Right cardiac atrium (tissue), 5 donors: ENCODE results near the gene ACSF3. TPM values are rescaled to one million over a fixed set of nuclear protein-coding genes. Genes with fewer than 3 reads are reported as not detected.

Experiments used
- ATAC-seq, 2 donors: fragments of 200-7000 bp; cut with Tn5 transposase; one replicate each; pipeline versions ENCODE4 v1.8.0 to v1.9.1; 2020; ENCODE audit warnings: moderate library complexity in 2 of 2, mild to moderate bottlenecking in 1 of 2
- DNase-seq, 3 donors: peaks; one replicate each; pipeline ENCODE4 v3.0.0-alpha.2; 2020
- H3K27ac ChIP-seq: one replicate; pipeline ENCODE4 v1.5.1; 2013; ENCODE audit warnings: mild to moderate bottlenecking, low read length, control low read depth, moderate library complexity
- H3K27me3 ChIP-seq: one replicate; pipeline ENCODE4 v1.6.1; 2013; ENCODE audit not compliant: control insufficient read depth, insufficient read depth
- H3K4me1 ChIP-seq: one replicate; pipeline ENCODE4 v1.6.1; 2013; ENCODE audit warnings: low read length; ENCODE audit not compliant: control insufficient read depth, insufficient read depth
- H3K4me3 ChIP-seq: one replicate; pipeline ENCODE4 v1.5.1; 2013; ENCODE audit warnings: low read length, control low read depth
- H3K9me3 ChIP-seq: one replicate; pipeline ENCODE4 v1.6.1; 2013; ENCODE audit warnings: low read length; ENCODE audit not compliant: control insufficient read depth
- WGBS: extraction: QIAGEN DNeasy Blood & Tissue Kit; methylation state at CpG from one replicate; pipeline ENCODE4 v1.1.7; 2013; 5-methylcytosine and 5-hydroxymethylcytosine counted together
- intact Hi-C, 4 donors: fragments of 100-400 bp; cut with DNase I; formaldehyde crosslinking; loops; one replicate each; pipeline versions ENCODE4 v1.11.0 to v1.14.0; 2022 to 2023
- polyA plus RNA-seq: library from polyadenylated mRNA; stranded (reverse); fragments of 200-250 nt; gene quantifications from one replicate; pipeline ENCODE4 v1.2.3, GENCODE V29; 2013
- total RNA-seq, 4 donors: library from RNA; stranded (reverse); fragmentation: NEBNext Ultra II Directional; extraction: Animal tissue kit (Norgen Biotek cat#: 25700); gene quantifications; one replicate each; pipeline ENCODE4 v1.2.1, GENCODE V29; 2021
- donor health status: healthy with polysubstance abuse.
- donor health status: DM: no; HTN: yes; CAD: no.
- donor health status: DM: no; HTN: no; CAD: no.
- donor health status: DM: no; HTN: yes; CAD: no; lungs with severe emphysema.
- donor health status: DM: yes; HTN: yes; CAD: no.

ACSF3 gene
- total and polyA plus RNA-seq, 5 donors: 13.9 to 22.4 (median 16.4) TPM

- H3K27me3 ChIP-seq: no peaks in the 10 kb centered on the region
- DNase-seq (no peak), ATAC-seq (no peak)
- no peak overlapping the region for H3K27ac ChIP-seq
- H3K9me3 ChIP-seq: no peaks in the 10 kb centered on the region
- intact Hi-C loops: no loop called here
- H3K4me1 ChIP-seq: no peaks in the 10 kb centered on the region
- no peak overlapping the region for H3K4me3 ChIP-seq
- WGBS: 74% methylated on average over 10 of the region's 10 CpGs
These were observed 10.7 kb downstream of the ACSF3 start for GRCh38 chr16:89104303-89104702.

- DNase-seq (peak in 2 of 3 donors; percentile 61 to 64), ATAC-seq (peak; percentile 67 to 75)
- WGBS: 63% methylated on average over 23 of the region's 23 CpGs
- Histone ChIP-seq H3K4me3 (no peak overlapping the region), H3K4me1 (no peaks in the 10 kb centered on the region), H3K27ac (no peak overlapping the region), H3K27me3 (no peaks in the 10 kb centered on the region), H3K9me3 (no peaks in the 10 kb centered on the region)
- intact Hi-C loops: no loop called here
These were observed 11.4 kb downstream of the ACSF3 start for GRCh38 chr16:89104930-89105571.

DNA sequence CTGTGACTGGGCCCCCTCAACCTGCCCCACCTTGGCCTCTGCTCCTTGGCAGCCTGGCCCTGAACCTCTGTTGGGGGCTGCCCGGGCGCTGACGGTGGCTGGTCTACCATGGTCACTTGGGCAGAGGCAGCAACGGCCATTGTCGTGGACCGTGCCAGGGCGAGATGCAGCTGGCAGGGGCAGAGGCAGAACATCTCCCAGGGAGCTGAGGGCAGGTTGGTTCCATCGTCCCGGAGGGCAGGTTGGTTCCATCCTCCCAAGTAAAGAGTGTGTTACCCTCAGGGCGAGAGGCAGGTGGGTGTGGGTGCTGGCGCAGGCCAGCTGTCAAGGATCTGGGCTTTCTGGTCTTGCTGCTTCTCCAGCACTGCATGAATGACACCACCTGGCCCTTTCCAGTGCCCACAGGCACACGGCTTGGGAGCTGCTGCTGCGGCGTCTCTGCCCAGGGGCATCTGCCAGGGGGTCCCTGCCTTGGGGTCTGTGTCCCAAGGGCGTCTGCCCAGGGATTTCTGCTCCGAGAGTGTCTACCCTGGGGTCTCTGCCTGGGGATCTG, 12.0 kb downstream of the ACSF3 start:
- H3K27me3 ChIP-seq: no peaks in the 10 kb centered on the region
- 93% methylated on average over 16 of the region's 16 CpGs for WGBS
- H3K4me3 ChIP-seq: no peak overlapping the region
- H3K27ac ChIP-seq: no peak overlapping the region
- intact Hi-C loops: no loop called here
- H3K4me1 ChIP-seq: no peaks in the 10 kb centered on the region
- no peaks in the 10 kb centered on the region for H3K9me3 ChIP-seq
- DNase-seq (peak in 1 of 3 donors; percentile 57), ATAC-seq (no peak)

GRCh38 chr16:89106533-89107202, 13.0 kb downstream of the ACSF3 start:
- ATAC-seq (no peak), DNase-seq (no peak)
- H3K27me3 ChIP-seq: no peaks in the 10 kb centered on the region
- no peak overlapping the region for H3K27ac ChIP-seq
- 75% methylated on average over 15 of the region's 15 CpGs for WGBS
- H3K9me3 ChIP-seq: no peaks in the 10 kb centered on the region
- H3K4me1 ChIP-seq: no peaks in the 10 kb centered on the region
- no peak overlapping the region for H3K4me3 ChIP-seq
- intact Hi-C loops: no loop called here

DNA sequence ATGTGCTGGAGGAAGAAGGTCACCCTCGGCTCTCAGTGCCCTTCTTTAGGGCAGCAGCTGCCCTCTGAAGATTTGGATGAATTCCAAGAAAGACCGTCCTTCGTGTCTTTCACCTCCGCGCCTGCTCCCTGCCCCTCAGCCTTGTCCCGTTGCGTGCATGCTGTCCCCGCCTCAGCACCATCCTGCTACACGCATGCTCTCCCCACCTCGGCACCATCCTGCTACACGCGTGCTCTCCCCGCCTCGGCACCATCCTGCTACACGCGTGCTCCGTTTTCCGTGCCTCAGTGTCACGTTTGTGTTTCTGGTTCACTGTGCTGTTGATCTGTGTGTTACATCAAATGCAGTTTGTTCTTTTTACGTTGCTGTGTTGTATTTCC, 13.5 kb downstream of the ACSF3 start:
- H3K4me1 ChIP-seq: no peaks in the 10 kb centered on the region
- H3K27ac ChIP-seq: no peak overlapping the region
- DNase-seq (no peak), ATAC-seq (no peak)
- H3K4me3 ChIP-seq: no peak overlapping the region
- no peaks in the 10 kb centered on the region for H3K27me3 ChIP-seq
- 95% methylated on average over 20 of the region's 20 CpGs for WGBS
- H3K9me3 ChIP-seq: no peaks in the 10 kb centered on the region
- intact Hi-C loops: no loop called here

DNA sequence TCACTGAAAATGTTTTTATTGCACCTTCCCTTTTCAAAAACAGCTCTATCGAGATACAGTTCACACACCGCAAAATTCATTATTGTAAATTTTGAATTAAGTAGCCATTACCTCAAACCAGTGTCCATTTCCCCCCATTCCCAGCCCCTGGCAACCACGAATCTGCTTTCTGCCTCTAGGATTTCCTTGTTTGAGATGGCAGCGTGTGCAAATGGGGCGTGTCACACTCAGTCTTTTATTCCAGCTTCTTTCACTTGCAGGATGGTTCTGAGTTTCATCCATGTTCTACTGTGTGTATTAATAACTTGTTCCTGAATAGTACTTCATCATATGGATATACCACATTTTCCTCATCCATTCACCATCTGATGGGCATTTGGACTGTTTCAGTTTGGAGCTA, 14.8 kb downstream of the ACSF3 start:
- no peaks in the 10 kb centered on the region for H3K27me3 ChIP-seq
- no peaks in the 10 kb centered on the region for H3K9me3 ChIP-seq
- H3K4me3 ChIP-seq: no peak overlapping the region
- H3K27ac ChIP-seq: no peak overlapping the region
- DNase-seq (no peak), ATAC-seq (no peak)
- H3K4me1 ChIP-seq: no peaks in the 10 kb centered on the region
- 89% methylated on average over 5 of the region's 5 CpGs for WGBS
- intact Hi-C loops: no loop called here

DNA sequence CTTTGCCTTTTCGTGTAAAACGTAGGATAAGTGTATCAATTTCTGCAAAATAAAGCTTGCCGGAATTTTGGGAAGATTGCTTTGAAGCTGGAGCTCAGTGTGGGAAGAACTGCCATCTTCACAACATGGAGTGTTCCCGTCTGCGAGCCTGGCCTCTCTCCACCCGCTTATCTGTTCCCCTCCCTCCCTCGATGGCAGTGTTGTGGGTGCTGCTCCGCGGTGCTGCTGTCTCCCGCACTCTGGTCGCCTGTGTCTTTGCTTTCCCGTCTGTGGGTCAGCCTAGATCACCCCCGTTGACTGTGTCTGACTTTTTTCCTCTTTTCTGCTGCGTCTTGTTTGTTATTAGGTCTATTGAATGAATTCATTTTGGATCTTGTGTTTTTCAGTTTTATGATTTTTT, 17.0 kb downstream of the ACSF3 start:
- intact Hi-C loops: no loop called here
- WGBS: 80% methylated on average over 14 of the region's 14 CpGs
- no peaks in the 10 kb centered on the region for H3K9me3 ChIP-seq
- no peak overlapping the region for H3K4me3 ChIP-seq
- no peaks in the 10 kb centered on the region for H3K4me1 ChIP-seq
- no peaks in the 10 kb centered on the region for H3K27me3 ChIP-seq
- no peak overlapping the region for H3K27ac ChIP-seq
- ATAC-seq (no peak), DNase-seq (no peak)

GRCh38 chr16:89111263-89111662, 17.6 kb downstream of the ACSF3 start:
- no peak overlapping the region for H3K4me3 ChIP-seq
- intact Hi-C loops: no loop called here
- H3K9me3 ChIP-seq: no peaks in the 10 kb centered on the region
- no peak for DNase-seq
- H3K27ac ChIP-seq: no peak overlapping the region
- ATAC-seq: no peak
- no peaks in the 10 kb centered on the region for H3K27me3 ChIP-seq
- no peaks in the 10 kb centered on the region for H3K4me1 ChIP-seq
- WGBS: 95% methylated on average over 22 of the region's 22 CpGs

DNA sequence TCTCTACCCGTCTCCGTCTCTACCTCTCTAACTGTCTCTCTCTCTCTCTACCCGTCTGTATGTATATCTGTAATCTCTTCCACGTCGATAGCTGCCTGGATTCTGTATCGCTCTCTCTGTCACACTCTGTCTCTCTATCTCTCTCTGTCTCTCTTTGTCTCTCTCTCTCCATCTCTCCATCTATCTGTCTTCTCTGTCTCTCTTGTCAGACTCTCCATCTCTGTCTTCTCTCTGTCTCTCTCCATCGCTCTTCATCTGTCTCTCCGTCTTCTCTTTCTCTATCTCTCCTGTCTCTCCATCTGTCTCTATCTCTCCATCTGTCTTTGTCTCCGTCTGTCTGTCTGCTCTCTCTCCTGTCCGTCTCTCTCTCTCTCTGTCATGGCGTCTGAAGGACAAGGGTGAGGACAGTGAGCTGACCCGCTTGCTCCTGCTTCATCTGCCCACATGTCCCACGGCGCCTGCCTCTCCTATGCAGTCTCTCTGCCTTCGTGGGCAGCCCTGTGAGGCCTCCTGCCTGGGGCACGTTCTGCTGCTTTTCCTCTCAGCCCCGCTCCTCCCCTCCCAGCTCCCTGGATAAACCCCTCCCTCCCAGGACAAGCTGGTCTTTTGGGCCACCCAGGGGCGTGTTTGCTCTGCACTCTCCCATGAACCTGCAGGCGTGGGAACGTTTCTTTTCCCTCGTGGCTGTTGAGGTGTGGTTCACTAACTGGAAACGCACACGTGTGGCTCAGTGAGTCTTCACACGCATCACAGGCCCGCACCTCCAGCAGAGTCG, 18.9 kb downstream of the ACSF3 start:
- intact Hi-C loops: no loop called here
- no peaks in the 10 kb centered on the region for H3K9me3 ChIP-seq
- H3K27ac ChIP-seq: no peak overlapping the region
- 88% methylated on average over 26 of the region's 26 CpGs for WGBS
- ATAC-seq: no peak
- H3K4me3 ChIP-seq: no peak overlapping the region
- no peaks in the 10 kb centered on the region for H3K4me1 ChIP-seq
- H3K27me3 ChIP-seq: no peaks in the 10 kb centered on the region
- no peak for DNase-seq

DNA sequence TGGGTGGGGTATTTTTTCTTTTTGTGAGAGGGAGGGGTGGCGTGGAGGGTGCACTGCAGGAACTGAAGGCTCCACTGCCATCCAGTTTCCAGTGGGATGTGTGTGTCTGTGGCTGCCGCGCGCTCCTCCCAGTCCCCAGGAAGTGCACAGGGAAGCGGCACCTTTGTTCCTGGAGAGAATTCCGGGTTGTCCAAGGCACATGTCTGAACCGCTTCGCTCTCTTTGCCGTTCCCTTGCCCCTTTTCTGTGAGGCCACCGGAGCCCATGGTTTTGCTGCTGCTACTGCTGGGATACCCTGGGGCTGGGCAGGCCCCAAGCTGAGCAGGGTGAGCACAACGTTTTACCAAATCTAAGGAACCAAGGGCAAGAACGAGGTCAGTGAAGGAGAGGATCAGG, 19.5 kb downstream of the ACSF3 start:
- ATAC-seq (no peak), DNase-seq (no peak)
- H3K9me3 ChIP-seq: no peaks in the 10 kb centered on the region
- H3K4me3 ChIP-seq: no peak overlapping the region
- intact Hi-C loops: no loop called here
- no peaks in the 10 kb centered on the region for H3K4me1 ChIP-seq
- H3K27ac ChIP-seq: no peak overlapping the region
- no peaks in the 10 kb centered on the region for H3K27me3 ChIP-seq
- WGBS: 94% methylated on average over 12 of the region's 12 CpGs

DNA sequence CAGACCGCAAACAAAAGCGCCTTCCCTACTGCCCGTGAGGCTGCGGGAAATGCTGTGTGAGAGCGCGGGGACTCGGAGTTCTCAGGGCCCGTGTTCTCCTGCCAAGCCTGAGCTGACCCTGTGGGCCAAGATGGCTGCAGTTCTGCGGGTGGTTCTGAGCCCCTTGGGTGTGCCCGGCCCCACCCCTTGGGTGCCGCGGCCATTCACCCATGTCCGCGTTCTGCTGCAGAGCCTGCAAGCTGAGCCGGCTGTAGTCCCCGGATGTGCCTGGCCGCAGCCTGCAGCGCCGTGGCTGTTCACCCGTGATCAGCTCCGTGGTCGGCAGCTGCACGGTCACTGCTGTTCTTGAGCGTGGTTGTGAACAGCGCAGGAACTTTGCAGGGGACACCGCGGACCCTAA, 20.0 kb downstream of the ACSF3 start:
- Histone ChIP-seq H3K27me3 (no peaks in the 10 kb centered on the region), H3K4me3 (no peak overlapping the region), H3K27ac (no peak overlapping the region), H3K9me3 (no peaks in the 10 kb centered on the region), H3K4me1 (no peaks in the 10 kb centered on the region)
- 96% methylated on average over 27 of the region's 27 CpGs for WGBS
- no peak for ATAC-seq
- intact Hi-C loops: no loop called here
- DNase-seq: peak in 2 of 3 donors; percentile 39 to 47
